Peyer's patch (tissue), 4 donors: ENCODE data around the gene LAPTM5. TPM values are rescaled to one million over a fixed set of nuclear protein-coding genes. Genes with fewer than 3 reads are reported as not detected.
"Not testable (repeated sequence)": the region's sequence is repeated elsewhere in the genome, so short reads cannot be mapped to it uniquely, and the experiment has no call there.

Source experiments
- DNase-seq, 3 donors: peaks; one replicate each; pipeline ENCODE4 v3.0.0-alpha.2; 2017 to 2019
- H3K27ac ChIP-seq, 4 donors: fragments of 200-600 bp; sonication (generic); one replicate each; pipeline ENCODE4 v1.5.1; 2016 to 2019
- H3K27me3 ChIP-seq, 2 donors: fragments of 200-600 bp; sonication (generic); one replicate each; pipeline ENCODE4 v1.5.1; 2019
- H3K36me3 ChIP-seq, 3 donors: fragments of 200-600 bp; sonication (generic); one replicate each; pipeline ENCODE4 v1.5.1; 2016 to 2019
- H3K4me1 ChIP-seq, 4 donors: fragments of 200-600 bp; sonication (generic); one replicate each; pipeline ENCODE4 v1.5.1; 2016 to 2019
- H3K4me3 ChIP-seq, 4 donors: fragments of 200-600 bp; sonication (generic); 1 replicate in 3 of 4; 2 replicates in 1 of 4; pipeline ENCODE4 v1.5.1; 2016 to 2019; ENCODE audit warnings: mild to moderate bottlenecking in 1 of 4
- H3K9me3 ChIP-seq, 4 donors: fragments of 200-600 bp; sonication (generic); one replicate each; pipeline ENCODE4 v1.5.1; 2016 to 2019; ENCODE audit warnings: mild to moderate bottlenecking in 1 of 4
- CTCF ChIP-seq, 6 experiments: fragments of 450-650 bp in 4 of 6; fragments of 200-600 bp in 2 of 6; sonication (generic) in 1 of 6; IDR thresholded peaks; one replicate each; pipeline ENCODE4 v1.5.1; 2017 to 2019; ENCODE audit warnings: antibody characterized with exemption in 6 of 6, mild to moderate bottlenecking in 3 of 6, moderate library complexity in 1 of 6
- POLR2A ChIP-seq, 2 donors: fragments of 450-650 bp; IDR thresholded peaks; one replicate each; pipeline ENCODE4 v1.5.1; 2017; ENCODE audit warnings: antibody characterized with exemption in 2 of 2, mild to moderate bottlenecking in 2 of 2, moderate library complexity in 2 of 2
- total RNA-seq, 4 donors: library from RNA; depleted of rRNA; stranded (reverse); fragments of >200 nt; gene quantifications; one replicate each; pipeline ENCODE4 v1.1.0, GENCODE V29; 2016

The LAPTM5 gene
- total RNA-seq, 4 donors from 2014 or later, result 10.3 to 77.6 (median 18.3) TPM

DNA sequence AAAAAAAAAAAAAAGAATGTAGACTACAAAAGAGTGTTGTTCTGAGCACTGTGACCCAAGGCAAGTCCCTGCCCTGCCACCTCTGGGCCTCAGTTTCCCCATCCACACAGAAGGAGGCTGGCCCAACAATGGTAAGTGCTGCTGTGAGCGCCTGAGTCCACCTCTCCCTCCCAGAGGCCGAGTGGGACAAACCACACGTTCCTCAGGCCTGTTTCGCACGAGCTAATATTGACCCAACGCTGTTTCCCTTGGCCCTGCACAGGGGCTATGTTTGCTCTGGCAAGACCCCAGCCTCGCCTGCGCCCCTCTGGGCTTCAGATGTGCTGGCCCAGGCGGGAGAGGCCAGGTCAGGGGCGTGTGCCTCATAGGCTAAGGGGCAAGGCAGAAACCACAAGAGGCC lies 12.6 kb upstream of the LAPTM5 start:
- no peaks in the 10 kb centered on the region for H3K27me3 ChIP-seq
- no peaks in the 10 kb centered on the region for H3K9me3 ChIP-seq
- no peaks in the 10 kb centered on the region for H3K36me3 ChIP-seq
- H3K4me1 ChIP-seq, result no peaks in the 10 kb centered on the region
- H3K27ac ChIP-seq, result no peak overlapping the region
- H3K4me3 ChIP-seq, result no peak overlapping the region
- TF ChIP-seq CTCF (IDR thresholded peaks at IDR 0.05) (no peak), POLR2A (IDR thresholded peaks at IDR 0.05) (no peak)
- peak in 1 of 3 donors; percentile 31 for DNase-seq

DNA sequence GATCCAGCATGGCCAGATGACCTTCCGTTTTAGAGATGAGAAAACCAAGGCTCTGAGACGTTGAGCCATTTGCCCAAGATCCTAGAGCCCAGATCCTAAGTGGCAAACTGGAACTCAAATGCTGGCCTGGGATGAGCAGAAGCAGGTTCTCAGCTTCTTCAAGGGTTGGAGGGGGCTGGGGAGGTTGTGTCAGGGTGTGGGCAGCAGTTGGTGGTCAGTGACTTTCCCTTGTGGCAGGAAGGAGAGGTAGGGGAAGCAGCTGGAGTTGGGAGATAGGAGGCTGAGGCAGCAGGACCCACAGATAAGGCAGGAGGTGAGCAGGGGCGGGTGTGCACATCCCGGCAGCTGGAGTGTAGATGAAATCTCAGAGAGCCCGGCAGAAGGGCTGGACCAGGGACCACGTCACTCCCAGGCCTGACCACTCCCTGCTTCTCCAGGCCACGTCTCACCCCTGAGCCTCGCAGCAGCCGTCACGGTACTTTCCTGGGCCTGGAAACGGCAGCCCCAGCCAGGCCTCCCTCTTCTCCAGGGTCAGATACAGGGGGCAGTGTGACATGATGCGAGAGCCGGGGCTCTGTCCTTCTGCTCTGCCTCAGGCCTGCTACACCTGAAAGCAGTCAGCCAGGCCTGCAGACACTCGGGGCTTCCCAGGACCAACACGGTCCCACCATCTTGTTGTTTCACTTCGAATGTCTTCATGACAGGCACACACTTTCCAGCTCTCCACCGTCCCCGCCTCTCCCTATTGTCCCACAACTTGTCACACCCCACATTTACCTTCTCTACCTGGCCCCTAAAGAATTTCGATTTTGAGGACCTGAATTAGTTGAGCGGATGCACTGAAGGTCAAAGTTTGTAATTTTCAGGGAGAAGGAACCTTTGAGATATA lies 11.5 kb upstream of the LAPTM5 start:
- H3K36me3 ChIP-seq, result no peaks in the 10 kb centered on the region
- TF ChIP-seq CTCF (IDR thresholded peaks at IDR 0.05) (no peak), POLR2A (IDR thresholded peaks at IDR 0.05) (no peak)
- no peaks in the 10 kb centered on the region for H3K9me3 ChIP-seq
- peak in 1 of 3 donors; percentile 1 for DNase-seq
- no peaks in the 10 kb centered on the region for H3K4me1 ChIP-seq
- no peaks in the 10 kb centered on the region for H3K27me3 ChIP-seq
- H3K4me3 ChIP-seq, result no peak overlapping the region
- H3K27ac ChIP-seq, result no peak overlapping the region

GRCh38 chr1:30768159-30768829 lies 10.7 kb upstream of the LAPTM5 start:
- H3K9me3 ChIP-seq, result no peaks in the 10 kb centered on the region
- no peak overlapping the region for H3K4me3 ChIP-seq
- H3K27me3 ChIP-seq, result no peaks in the 10 kb centered on the region
- H3K4me1 ChIP-seq, result peaks cover 0 to 3% (median 0%) of the 10 kb centered on the region in 4 donors
- DNase-seq, result no peak
- no peaks in the 10 kb centered on the region for H3K36me3 ChIP-seq
- TF ChIP-seq CTCF (IDR thresholded peaks at IDR 0.05), result no peak
- no peak overlapping the region for H3K27ac ChIP-seq

- H3K27me3 ChIP-seq, result not testable (repeated sequence)
Measured at GRCh38 chr1:30766948-30767347, 9.4 kb upstream of the LAPTM5 start.

DNA sequence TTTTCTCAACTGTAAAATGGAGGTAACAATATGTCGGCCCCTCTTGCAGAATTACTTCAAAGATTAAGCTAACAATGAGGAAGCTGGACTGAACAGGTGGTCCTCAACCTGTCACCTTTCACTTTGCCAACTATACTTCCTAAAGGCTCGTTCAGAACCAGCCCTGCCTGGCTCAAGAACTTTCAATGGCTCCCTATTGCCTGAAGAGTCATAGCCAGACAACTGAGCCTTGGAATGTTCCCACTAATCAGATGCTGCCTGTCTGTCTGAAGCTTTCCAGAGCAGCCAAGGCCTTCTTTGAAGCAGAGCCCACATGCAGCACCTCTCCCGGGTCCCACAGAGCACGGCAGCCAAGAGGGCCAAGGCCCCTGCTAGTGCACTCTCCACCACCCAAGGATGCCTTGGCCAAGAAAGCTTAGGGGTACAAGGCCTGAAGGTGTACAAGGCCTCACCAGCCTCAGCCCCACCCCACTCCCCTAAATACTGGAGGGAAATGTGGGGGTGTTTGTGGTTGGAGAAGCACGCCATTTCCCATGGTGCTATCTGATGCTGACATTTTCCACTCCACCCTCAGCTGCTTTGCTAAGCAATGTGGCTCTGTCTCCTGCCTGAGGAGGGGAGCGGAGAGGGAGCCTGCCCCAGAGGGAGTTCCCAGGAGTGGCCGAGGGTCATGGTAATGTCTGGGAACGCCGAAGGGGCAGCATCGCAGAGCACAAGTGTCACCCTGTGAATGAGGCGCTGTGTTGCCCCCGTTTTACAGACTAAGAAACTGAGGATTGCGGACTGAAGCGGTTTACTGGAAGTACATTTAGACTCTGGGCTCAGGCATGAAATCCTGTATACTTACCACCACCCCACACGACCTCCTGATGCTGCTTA lies 8.2 kb upstream of the LAPTM5 start:
- no peaks in the 10 kb centered on the region for H3K9me3 ChIP-seq
- H3K4me3 ChIP-seq, result no peak overlapping the region
- no peaks in the 10 kb centered on the region for H3K27me3 ChIP-seq
- H3K4me1 ChIP-seq, result peaks cover 0 to 11% (median 7%) of the 10 kb centered on the region in 4 donors
- no peak overlapping the region for H3K27ac ChIP-seq
- no peak for DNase-seq
- no peaks in the 10 kb centered on the region for H3K36me3 ChIP-seq
- no peak for TF ChIP-seq CTCF (IDR thresholded peaks at IDR 0.05)
- no peak for TF ChIP-seq POLR2A (IDR thresholded peaks at IDR 0.05)

More at GRCh38 chr1:30766948-30767347, 9.4 kb upstream of the LAPTM5 start:
- not testable (repeated sequence) for DNase-seq, H3K27ac ChIP-seq, H3K36me3 ChIP-seq, H3K4me1 ChIP-seq, H3K4me3 ChIP-seq, H3K9me3 ChIP-seq
